NT2/D1 (cell line): ENCODE measurements around the gene ETV4.

ENCODE experiments used
- YY1 ChIP-seq: IDR thresholded peaks from 2 replicates; pipeline ENCODE4 v1.6.1; 2011; ENCODE audit not compliant: insufficient read length, insufficient read depth
- ZNF274 ChIP-seq: IDR thresholded peaks from 2 replicates; pipeline ENCODE4 v1.6.1; 2011; ENCODE audit warnings: mild to moderate bottlenecking, low read depth, low read length

- TF ChIP-seq YY1 (no peak), ZNF274 (no peak)
Measured at GRCh38 chr17:43560461-43561427, 14.6 kb upstream of the ETV4 start.
